ENCODE results near the gene EPN2. TPM values are rescaled to one million over a fixed set of nuclear protein-coding genes. Genes with fewer than 3 reads are reported as not detected.

The EPN2 gene
- polyA plus RNA-seq, 1 donor from 2014 or later, result 37.8 TPM

GRCh38 chr17:19338031-19338990 lies 101.1 kb downstream of the EPN2 start:
- Histone ChIP-seq H3F3A (ENCODE audit: insufficient read depth, low read length, poor library complexity, severe bottlenecking) (no peaks in the 10 kb centered on the region), H3K79me2 (replicated peaks; ENCODE audit: insufficient read depth, low read length) (no peaks in the 10 kb centered on the region), H3K36me3 (ENCODE audit: insufficient read depth, low read length) (no peaks in the 10 kb centered on the region), H3K27ac (ENCODE audit: low read length) (no peak overlapping the region), H3K9me2 (ENCODE audit: insufficient read depth, low read length) (no peaks in the 10 kb centered on the region), H4K20me1 (ENCODE audit: insufficient read depth) (no peaks in the 10 kb centered on the region), H3K9ac (ENCODE audit: low read length) (no peak overlapping the region), H3K9me3 (ENCODE audit: low read length) (no peaks in the 10 kb centered on the region), H3K4me2 (ENCODE audit: low read length) (no peak overlapping the region), H3K4me3 (ENCODE audit: low read length) (no peak overlapping the region), H2AFZ (ENCODE audit: low read depth, low read length) (no peak overlapping the region), H3K27me3 (ENCODE audit: insufficient read depth, low read depth, low read length) (no peaks in the 10 kb centered on the region)
- TF ChIP-seq RAD21 (conservative IDR thresholded peaks at IDR 0.05) (no peak), EZH2 (IDR thresholded peaks at IDR 0.05; ENCODE audit: borderline replicate concordance, insufficient read depth, low read length, poor library complexity, severe bottlenecking) (no peak), POLR2AphosphoS5 (IDR thresholded peaks at IDR 0.05) (no peak), CTCF (IDR thresholded peaks at IDR 0.05; ENCODE audit: poor library complexity, severe bottlenecking) (no peak), MXI1 (conservative IDR thresholded peaks at IDR 0.05; ENCODE audit: poor library complexity, severe bottlenecking) (no peak), REST (IDR thresholded peaks at IDR 0.05; ENCODE audit: borderline replicate concordance) (no peak), SMC3 (conservative IDR thresholded peaks at IDR 0.05; ENCODE audit: poor library complexity) (no peak), TAF1 (IDR thresholded peaks at IDR 0.05; ENCODE audit: low read depth) (no peak), EP300 (conservative IDR thresholded peaks at IDR 0.05; ENCODE audit: poor library complexity, severe bottlenecking) (no peak)

GRCh38 chr17:19339341-19339815 lies 102.2 kb downstream of the EPN2 start:
- Histone ChIP-seq H3K79me2 (replicated peaks; ENCODE audit: insufficient read depth, low read length) (no peaks in the 10 kb centered on the region), H2AFZ (ENCODE audit: low read depth, low read length) (no peak overlapping the region), H3K27me3 (ENCODE audit: insufficient read depth, low read depth, low read length) (no peaks in the 10 kb centered on the region), H3K4me2 (ENCODE audit: low read length) (no peak overlapping the region), H3K4me3 (ENCODE audit: low read length) (no peak overlapping the region), H3K36me3 (ENCODE audit: insufficient read depth, low read length) (no peaks in the 10 kb centered on the region), H3K9me3 (ENCODE audit: low read length) (no peaks in the 10 kb centered on the region), H4K20me1 (ENCODE audit: insufficient read depth) (no peaks in the 10 kb centered on the region), H3K27ac (ENCODE audit: low read length) (no peak overlapping the region), H3K9me2 (ENCODE audit: insufficient read depth, low read length) (no peaks in the 10 kb centered on the region), H3F3A (ENCODE audit: insufficient read depth, low read length, poor library complexity, severe bottlenecking) (no peaks in the 10 kb centered on the region), H3K9ac (ENCODE audit: low read length) (no peak overlapping the region)
- TF ChIP-seq EZH2 (IDR thresholded peaks at IDR 0.05; ENCODE audit: borderline replicate concordance, insufficient read depth, low read length, poor library complexity, severe bottlenecking), result no peak
- TF ChIP-seq EP300 (conservative IDR thresholded peaks at IDR 0.05; ENCODE audit: poor library complexity, severe bottlenecking), result no peak
- no peak for TF ChIP-seq REST (IDR thresholded peaks at IDR 0.05; ENCODE audit: borderline replicate concordance)
- no peak for TF ChIP-seq RAD21 (conservative IDR thresholded peaks at IDR 0.05)
- TF ChIP-seq POLR2AphosphoS5 (IDR thresholded peaks at IDR 0.05), result no peak
- TF ChIP-seq MXI1 (conservative IDR thresholded peaks at IDR 0.05; ENCODE audit: poor library complexity, severe bottlenecking), result no peak
